Measurements from ENCODE around the gene SATB1. TPM values are rescaled to one million over a fixed set of nuclear protein-coding genes. Genes with fewer than 3 reads are reported as not detected.

SATB1 gene
- polyA plus RNA-seq, 2 of the 4 experiments (the other 2 are of a cell fraction), result 0.05 TPM; not detected in 1

DNA sequence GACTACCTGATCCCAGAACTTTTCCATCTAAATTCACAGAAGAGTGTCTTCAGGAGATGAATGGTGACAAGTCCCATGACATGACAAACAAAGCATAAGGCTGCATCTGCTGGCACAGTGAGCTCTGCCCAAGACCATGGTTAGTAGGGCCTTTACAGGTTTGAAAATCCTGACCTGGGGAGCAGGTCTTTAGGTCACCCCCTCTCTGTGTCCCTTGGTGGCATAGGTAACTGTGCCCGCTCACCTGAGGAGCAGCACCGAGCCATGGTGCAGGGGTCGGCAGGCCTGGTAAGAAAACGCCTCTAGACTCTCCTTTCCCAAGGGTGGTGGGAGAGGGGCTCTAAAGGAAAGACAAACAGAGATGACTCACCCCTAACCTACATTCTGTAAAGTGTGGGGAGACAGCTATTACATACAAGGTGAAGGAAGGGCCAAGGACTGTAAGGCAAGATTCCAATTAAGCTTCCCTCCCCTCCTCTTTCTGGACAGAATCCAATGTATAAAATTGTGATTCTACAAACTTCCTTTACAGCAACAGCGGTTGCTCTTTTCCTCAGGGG lies 74.0 kb downstream of the SATB1 start:
- no peak for TF ChIP-seq FOSB (CRISPR knock-in tag; IDR thresholded peaks at IDR 0.05)
- no peak for TF ChIP-seq CBX8 (IDR thresholded peaks at IDR 0.05)
- no peak for TF ChIP-seq EHF (CRISPR knock-in tag; IDR thresholded peaks at IDR 0.05)
- TF ChIP-seq NFE2L2 (conservative IDR thresholded peaks at IDR 0.05; ENCODE audit: low read length), result no peak
- no peak for TF ChIP-seq JUNB (IDR thresholded peaks at IDR 0.05)
- TF ChIP-seq, protein P1, sequence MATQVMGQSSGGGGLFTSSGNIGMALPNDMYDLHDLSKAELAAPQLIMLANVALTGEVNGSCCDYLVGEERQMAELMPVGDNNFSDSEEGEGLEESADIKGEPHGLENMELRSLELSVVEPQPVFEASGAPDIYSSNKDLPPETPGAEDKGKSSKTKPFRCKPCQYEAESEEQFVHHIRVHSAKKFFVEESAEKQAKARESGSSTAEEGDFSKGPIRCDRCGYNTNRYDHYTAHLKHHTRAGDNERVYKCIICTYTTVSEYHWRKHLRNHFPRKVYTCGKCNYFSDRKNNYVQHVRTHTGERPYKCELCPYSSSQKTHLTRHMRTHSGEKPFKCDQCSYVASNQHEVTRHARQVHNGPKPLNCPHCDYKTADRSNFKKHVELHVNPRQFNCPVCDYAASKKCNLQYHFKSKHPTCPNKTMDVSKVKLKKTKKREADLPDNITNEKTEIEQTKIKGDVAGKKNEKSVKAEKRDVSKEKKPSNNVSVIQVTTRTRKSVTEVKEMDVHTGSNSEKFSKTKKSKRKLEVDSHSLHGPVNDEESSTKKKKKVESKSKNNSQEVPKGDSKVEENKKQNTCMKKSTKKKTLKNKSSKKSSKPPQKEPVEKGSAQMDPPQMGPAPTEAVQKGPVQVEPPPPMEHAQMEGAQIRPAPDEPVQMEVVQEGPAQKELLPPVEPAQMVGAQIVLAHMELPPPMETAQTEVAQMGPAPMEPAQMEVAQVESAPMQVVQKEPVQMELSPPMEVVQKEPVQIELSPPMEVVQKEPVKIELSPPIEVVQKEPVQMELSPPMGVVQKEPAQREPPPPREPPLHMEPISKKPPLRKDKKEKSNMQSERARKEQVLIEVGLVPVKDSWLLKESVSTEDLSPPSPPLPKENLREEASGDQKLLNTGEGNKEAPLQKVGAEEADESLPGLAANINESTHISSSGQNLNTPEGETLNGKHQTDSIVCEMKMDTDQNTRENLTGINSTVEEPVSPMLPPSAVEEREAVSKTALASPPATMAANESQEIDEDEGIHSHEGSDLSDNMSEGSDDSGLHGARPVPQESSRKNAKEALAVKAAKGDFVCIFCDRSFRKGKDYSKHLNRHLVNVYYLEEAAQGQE (IDR thresholded peaks at IDR 0.05), result no peak
- no peak for TF ChIP-seq RFX5 (IDR thresholded peaks at IDR 0.05)
- TF ChIP-seq ZSCAN20 (CRISPR knock-in tag; IDR thresholded peaks at IDR 0.05), result no peak
- no peak for TF ChIP-seq POLR2AphosphoS2 (conservative IDR thresholded peaks at IDR 0.05; ENCODE audit: low read length)
- TF ChIP-seq MAFK (IDR thresholded peaks at IDR 0.05; ENCODE audit: partially characterized antibody), result no peak
- no peak for TF ChIP-seq MAZ (IDR thresholded peaks at IDR 0.05; ENCODE audit: borderline replicate concordance, low read depth, low read length)
- TF ChIP-seq ESRRA (IDR thresholded peaks at IDR 0.05; ENCODE audit: borderline replicate concordance, low read length), result no peak
- no peak for TF ChIP-seq RAD21 (conservative IDR thresholded peaks at IDR 0.05 in 1 of 2, IDR thresholded peaks at IDR 0.05 in 1 of 2)
- 55% methylated on average over 5 of the region's 5 CpGs for WGBS (ENCODE audit: missing lambda C conversion rate)
- FAIRE-seq (no peak), DNase-seq (ENCODE audit: low read depth in 1 of 2, low spot score in 1 of 2) (no peak), ATAC-seq (no peak)
- ChIA-PET CTCF (interaction anchor here (1.1 kb wide), 1 partner anchor 18 kb away, joined by 3 read pairs; no protein-coding TSS in a partner anchor), POLR2A (no interaction called here)
- H3K27ac ChIP-seq, result no peak overlapping the region
- H3K4me2 ChIP-seq, result no peak overlapping the region
- H3K9me3 ChIP-seq, result no peaks in the 10 kb centered on the region
- H3K4me3 ChIP-seq, result no peak overlapping the region
- H3K4me1 ChIP-seq, result no peaks in the 10 kb centered on the region

DNA sequence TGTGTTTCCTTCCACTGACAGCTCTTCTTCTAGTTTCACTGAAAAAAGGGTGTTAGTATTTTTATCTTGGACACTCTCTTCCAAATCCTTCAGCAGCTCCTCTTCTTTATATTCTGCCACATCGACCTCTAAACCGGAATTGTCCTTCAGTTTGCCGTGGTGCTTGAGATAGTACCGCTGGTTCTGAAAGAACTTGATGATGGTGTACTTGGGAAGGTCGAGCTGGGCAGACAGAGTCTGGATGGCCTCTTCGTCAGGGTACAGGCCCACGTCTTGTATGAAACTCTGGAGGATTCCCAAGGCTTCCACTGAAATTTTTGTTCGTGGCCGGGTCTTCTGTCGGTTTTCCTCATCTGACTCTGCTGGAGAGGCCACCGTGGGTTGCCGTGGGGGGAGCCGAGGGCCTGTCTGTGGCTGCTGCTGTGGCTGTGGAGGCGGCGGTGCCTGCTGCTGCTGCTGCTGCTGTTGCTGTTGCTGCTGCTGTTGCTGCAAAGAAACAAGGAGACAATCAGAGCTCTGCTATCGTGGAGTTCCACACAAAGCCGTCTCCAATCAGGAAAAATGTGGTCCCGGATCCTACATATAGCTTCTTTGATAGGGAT lies 75.8 kb downstream of the SATB1 start:
- no peak overlapping the region for H3K27ac ChIP-seq
- FAIRE-seq (no peak), DNase-seq (ENCODE audit: low read depth in 1 of 2, low spot score in 1 of 2) (no peak), ATAC-seq (no peak)
- ChIA-PET POLR2A (no interaction called here), CTCF (no interaction called here)
- H3K9me3 ChIP-seq, result no peaks in the 10 kb centered on the region
- TF ChIP-seq CHD4 (IDR thresholded peaks at IDR 0.05; ENCODE audit: borderline replicate concordance), result no peak
- no peak for TF ChIP-seq RFX5 (IDR thresholded peaks at IDR 0.05)
- TF ChIP-seq ESRRA (IDR thresholded peaks at IDR 0.05; ENCODE audit: borderline replicate concordance, low read length), result no peak
- no peak for TF ChIP-seq ZFP36 (IDR thresholded peaks at IDR 0.05; ENCODE audit: borderline replicate concordance, partially characterized antibody)
- TF ChIP-seq, protein P2, sequence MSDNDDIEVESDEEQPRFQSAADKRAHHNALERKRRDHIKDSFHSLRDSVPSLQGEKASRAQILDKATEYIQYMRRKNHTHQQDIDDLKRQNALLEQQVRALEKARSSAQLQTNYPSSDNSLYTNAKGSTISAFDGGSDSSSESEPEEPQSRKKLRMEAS (IDR thresholded peaks at IDR 0.05), result no peak
- no peak for TF ChIP-seq RCOR1 (IDR thresholded peaks at IDR 0.05; ENCODE audit: low read depth, low read length)
- no peak for TF ChIP-seq CBX2 (IDR thresholded peaks at IDR 0.05; ENCODE audit: borderline replicate concordance, low read depth)
- no peak for TF ChIP-seq NR3C1 (IDR thresholded peaks at IDR 0.05)
- no peak for TF ChIP-seq MAFK (IDR thresholded peaks at IDR 0.05; ENCODE audit: partially characterized antibody)
- TF ChIP-seq EP300 (IDR thresholded peaks at IDR 0.05), result no peak
- no peak for TF ChIP-seq EHMT2 (IDR thresholded peaks at IDR 0.05; ENCODE audit: low read depth)
- no peak for TF ChIP-seq RNF2 (IDR thresholded peaks at IDR 0.05; ENCODE audit: borderline replicate concordance, low read depth)
- no peak for TF ChIP-seq PHF8 (IDR thresholded peaks at IDR 0.05; ENCODE audit: borderline replicate concordance, low read depth)
- TF ChIP-seq ZC3H11A (IDR thresholded peaks at IDR 0.05), result no peak
- no peak for TF ChIP-seq RAD21 (conservative IDR thresholded peaks at IDR 0.05 in 1 of 2, IDR thresholded peaks at IDR 0.05 in 1 of 2)
- 38% methylated on average over 15 of the region's 18 CpGs for WGBS (ENCODE audit: missing lambda C conversion rate)
- no peak overlapping the region for H3K4me2 ChIP-seq
- H3K4me1 ChIP-seq, result no peaks in the 10 kb centered on the region
- H3K4me3 ChIP-seq, result no peak overlapping the region
